Fibroblast of skin of back (primary cell): Measurements from ENCODE around the gene DISC1.
A peak's percentile ranks its signal among the peaks of the same experiment; 100 is the strongest.

ENCODE experiments used
- DNase-seq: peaks from one replicate; pipeline ENCODE4 v3.0.0-alpha.2; 2013

Gene DISC1

DNA sequence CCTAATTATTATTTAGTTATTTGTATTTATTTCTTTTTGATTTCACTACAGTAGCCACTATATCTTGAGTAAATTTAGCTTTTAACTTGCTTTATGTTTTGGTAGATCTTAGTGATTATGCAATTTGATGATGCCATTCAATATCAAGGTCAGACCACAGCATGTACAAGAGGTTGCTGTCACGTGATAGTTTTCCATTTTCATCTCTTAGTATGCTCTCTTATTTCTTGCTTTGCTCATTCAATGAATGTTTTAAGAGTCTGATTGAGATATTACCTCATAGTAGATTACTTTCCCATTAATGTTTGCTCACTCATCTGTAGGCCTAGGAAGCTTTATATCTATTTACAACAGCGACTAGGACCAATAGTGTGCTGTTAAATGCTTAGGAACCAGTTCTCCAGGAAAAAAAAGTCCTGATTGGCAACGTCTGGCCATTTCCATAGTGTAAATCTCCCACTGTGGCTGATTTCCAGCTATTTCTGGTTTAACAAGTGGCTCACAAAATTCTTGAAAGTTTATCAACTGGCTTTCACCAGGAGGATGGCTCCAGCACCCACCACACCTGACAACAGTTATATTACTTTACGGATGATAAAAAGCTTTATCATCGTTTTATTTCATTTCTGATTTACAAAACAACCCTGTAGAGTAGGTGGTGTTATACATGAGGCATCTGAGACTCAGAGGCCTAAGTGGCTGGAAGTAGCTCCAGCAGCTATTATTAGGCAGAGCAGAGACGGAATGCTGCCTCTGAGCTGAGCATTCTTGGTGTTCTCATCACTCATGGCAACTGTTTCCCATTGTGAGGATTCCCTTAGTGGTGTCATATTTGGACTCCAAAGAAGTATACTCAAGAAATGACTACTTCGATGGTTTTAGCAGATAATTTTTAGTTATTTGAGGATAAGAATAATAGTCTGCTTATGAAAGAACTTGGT, 235.2 kb downstream of the DISC1 start:
- peak; percentile 74 for DNase-seq

DNA sequence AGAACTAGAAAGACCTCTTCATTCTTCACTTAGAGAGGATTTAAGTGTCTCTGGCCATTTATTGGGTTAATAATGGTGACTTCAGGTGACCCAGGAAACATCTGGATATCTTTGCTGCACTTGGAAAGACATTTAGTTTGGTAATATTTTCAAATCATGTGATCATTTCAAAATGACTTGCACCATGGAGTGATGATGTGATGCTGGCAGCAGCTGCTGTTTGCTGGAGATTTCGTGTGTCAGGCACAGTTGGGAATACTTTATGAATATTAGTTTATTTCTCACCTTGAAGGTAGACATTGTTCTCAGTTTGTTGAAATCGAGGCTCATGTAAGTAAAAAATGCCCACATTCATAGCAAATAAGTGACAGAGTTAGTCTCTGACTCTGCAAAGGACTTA, 236.0 kb downstream of the DISC1 start:
- DNase-seq = no peak

DNA sequence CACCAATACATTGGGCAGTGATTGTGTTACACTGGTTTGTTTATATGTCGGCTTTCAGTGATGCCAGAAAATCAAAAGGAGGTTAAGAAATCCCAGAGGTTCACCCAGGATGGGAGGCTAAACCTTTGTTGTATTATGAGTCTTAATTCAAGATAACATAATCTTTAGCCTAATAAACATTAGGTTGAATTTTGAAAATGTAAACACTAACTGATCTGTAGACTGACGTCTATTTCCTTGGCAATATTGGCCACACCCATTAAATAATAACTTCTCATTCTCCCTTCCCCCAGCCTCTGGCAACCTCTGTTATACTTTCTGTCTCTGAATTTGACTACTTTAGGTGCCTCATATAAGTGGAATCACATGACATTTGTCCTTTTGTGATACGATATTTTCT, 238.7 kb downstream of the DISC1 start:
- DNase-seq = no peak

DNA sequence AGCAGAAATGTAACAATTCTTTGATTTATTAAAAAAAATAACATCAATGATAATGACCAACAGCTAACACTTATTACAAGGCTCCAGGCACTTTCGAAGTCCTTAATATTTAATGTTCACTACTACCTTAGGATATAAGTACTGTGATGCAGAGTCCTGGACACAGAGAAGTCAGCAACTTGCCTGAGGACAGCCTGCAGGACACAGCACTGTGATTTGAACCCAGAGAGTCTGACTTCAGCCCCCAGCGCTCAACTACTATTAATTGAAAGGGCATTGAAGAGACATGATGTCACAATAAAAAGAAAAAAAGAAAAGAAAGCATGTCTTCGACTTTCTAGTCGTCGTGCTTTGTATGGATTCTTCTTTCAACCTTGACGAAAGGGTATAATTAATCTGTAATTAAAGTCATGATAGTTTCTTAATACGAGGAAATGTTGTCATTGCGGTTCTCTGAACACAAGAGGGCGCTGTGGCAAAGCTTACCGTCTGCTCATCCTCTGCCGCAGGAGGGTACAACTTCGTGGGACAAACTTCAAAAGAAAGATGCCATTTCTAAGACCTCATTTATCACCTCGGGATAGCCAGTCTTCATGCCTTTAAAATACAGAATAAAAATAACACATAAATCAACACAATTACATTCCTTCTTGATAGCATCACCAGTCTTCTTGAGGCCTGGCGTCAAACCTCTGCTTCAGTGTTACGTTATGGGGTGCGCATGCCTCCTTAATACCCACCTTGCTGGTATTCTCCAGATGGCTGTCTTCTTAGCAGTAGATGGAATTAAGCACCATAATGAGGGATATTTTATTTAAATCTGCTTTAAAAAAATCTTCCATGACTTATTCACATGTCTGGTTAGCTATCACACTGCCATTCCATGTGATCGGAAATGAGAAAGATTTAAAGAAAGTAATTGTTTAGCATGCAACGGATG, 240.1 kb downstream of the DISC1 start:
- DNase-seq = peak; percentile 78

GRCh38 chr1:231867607-231868006, 241.0 kb downstream of the DISC1 start:
- no peak for DNase-seq

DNA sequence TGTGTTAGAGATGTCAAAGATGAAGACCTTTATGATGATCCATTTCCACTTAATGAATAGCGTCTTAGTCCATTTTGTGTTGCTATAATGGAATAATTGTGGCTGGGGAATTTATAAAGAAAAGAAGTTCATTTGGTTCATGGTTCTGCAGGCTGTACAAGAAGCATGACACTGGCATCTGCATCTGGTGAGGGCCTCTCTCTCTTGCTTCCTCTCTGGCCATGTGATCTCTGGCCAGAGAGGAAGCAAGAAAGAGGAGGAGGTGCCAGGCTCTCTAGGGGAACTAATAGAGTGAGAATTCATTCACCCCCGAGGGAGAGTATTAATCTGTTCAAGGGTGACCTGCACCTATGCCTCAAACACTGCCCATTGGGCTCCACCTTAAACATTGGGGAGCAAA, 242.8 kb downstream of the DISC1 start:
- DNase-seq = no peak

DNA sequence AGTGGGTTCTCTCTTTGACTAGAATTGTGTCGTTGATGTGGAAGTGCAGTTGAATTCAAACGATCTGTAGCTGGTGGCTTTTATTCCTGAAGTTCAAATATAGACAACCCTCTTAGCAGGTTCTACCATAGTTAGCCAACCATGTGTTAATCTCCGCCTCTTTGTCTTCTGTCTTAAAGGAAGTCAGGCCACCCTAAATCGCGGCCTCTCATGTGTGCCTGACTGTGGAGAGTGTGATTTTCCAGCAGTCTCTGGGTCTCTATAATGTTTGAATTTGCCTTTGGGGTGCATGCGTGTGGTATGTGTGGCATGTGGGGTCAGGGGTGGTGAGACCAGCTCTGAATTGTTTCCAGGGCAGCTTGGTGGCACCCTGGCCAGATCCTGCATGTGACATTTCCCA, 244.9 kb downstream of the DISC1 start:
- DNase-seq = no peak

GRCh38 chr1:231871878-231872277, 245.3 kb downstream of the DISC1 start:
- DNase-seq = no peak

DNA sequence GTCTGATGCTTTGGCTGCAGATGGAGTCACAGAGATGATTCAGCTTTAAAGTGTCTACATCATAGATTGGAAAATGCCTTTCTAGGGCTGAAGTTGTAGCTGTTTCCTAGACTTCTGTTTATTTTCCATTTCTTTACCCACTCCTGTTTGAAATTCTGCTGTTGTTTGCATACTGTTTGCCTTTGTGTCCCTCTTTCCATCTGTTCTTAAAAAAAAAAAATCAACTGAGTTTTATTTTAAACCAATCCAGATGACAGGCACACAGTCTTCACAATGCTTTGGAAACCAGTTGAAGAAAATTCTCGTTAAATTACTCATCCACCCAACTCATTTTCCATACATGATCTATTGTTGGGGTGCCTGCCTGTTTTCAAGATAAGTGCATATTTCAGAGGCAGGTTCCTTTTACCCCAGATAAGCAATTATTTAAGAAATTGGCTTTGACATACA, 245.9 kb downstream of the DISC1 start:
- DNase-seq = peak; percentile 74

DNA sequence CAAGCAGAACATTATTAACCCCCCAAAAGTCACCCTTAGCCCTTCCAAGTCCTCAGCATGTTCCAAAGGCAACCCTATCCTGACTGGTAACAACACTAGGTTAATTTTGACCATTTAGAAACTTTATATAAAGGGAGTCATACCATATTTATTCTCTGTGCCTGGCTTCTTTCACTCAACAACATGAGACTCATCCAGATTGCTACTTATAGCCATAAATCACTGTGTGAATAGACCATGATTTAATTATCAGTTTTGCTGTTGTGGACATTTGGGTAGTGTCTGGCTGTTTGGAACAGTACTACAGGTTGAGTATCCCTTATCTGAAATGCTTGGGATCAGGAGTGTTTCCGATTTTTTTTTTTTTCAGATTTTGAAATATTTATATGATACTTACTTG, 252.1 kb downstream of the DISC1 start:
- no peak for DNase-seq

- no peak for DNase-seq
Observed at GRCh38 chr1:231879296-231879695, 252.7 kb downstream of the DISC1 start.

DNA sequence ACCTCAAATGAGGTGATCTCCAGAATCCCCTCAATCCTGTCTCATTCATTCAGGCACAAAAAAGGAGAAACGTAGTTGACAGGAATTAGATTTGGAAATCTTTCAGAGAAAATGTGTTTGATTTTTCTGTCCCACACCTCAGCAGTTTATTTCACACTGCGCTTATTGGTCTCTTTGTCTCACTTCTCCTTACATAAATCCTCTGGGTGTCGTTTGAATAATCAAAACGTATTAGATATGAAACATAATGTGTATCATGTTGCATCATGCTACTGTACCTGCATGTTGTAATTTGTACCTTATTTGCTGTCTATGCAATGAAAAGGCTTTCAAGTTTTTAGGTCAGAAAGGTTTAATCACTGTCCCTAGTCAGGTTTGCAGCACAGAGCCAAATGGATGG, 255.7 kb downstream of the DISC1 start:
- no peak for DNase-seq

DNA sequence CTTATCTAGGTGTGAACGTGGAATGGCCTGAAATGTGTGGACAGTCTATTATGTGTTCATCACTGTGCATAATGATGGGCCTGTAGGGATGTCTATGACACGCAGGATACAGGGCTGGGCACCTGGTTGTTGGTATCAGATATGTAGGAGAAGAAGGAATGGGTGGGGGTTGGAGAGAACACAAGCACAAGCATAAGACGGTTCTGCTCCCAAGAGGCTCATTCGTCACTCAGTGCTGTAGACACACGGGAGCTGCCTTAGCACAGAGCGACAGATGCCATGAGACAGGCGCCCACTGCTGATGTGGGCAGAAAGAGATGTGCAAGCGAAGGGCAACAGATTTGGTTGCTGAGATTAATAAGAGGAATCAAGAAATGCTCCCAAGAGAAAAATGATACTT, 256.2 kb downstream of the DISC1 start:
- no peak for DNase-seq

DNA sequence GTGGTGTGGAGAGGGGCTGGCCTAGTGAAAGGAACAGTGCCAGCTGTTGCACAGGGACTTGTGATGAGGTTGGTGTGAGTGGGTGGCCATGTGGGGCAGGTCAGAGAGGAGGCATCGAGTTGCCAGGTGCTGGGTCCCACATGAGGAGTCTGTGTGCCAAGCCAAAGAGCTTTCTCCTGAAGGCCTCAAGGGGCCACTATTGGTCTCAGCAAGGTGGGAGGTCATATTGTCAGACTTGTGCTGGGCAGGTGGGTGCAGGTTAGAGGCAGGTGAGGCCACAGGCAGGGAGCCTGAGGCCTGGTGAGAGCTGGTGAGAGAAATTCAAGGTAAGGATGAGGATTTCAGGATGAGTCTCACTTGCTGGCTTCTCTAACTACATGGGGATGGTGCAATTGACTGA, 256.8 kb downstream of the DISC1 start:
- DNase-seq = no peak

DNA sequence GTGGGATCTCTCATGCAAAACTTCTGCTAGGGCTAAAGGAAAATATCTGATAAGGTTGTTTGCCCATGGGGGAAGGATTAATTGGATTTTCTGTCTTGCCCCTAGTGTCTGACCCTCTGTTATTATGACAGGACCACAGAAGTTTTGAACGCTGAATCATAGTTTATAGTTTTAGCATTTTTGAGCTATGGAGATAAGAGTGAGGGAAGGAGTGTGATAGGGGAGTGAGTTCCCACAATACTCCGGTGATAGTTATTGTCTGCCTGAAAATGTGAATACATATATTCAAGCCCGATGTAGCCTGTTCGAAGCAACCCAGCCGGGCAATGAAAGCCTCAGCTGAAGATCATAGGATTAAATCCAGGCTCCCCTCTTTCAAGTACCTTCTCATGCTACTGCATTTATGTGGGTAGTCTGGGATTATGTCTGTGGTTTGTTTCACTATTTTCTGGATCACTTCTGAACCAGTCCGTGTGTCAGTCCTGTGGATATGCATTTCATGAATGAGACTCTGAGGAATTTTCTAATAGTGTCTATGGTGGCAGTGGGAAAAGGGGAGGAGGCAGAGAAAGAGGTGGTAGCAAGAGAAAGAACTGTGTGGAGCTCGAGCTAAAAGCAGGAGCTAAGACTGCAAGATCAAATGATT, 258.7 kb downstream of the DISC1 start:
- peak; percentile 80 for DNase-seq

GRCh38 chr1:231887166-231887565, 260.6 kb downstream of the DISC1 start:
- DNase-seq = no peak

DNA sequence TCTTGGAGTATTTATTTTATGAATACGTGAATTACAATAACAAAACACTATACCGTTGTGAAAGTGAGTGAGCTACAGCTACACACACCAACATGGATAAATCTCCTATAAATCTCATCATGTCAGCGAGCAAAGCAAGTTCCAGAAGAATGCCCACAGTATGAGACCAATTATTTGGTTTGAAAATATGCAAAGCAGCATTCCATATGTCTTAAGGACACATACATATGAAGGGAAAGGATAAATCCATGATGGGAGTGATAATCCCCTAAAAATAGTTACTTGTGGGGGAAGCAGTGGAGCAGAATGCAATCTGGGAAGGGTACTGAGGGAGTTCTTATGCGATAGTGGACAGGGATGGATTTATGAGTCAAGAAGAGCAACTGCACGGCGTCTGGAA, 261.3 kb downstream of the DISC1 start:
- peak; percentile 71 for DNase-seq

DNA sequence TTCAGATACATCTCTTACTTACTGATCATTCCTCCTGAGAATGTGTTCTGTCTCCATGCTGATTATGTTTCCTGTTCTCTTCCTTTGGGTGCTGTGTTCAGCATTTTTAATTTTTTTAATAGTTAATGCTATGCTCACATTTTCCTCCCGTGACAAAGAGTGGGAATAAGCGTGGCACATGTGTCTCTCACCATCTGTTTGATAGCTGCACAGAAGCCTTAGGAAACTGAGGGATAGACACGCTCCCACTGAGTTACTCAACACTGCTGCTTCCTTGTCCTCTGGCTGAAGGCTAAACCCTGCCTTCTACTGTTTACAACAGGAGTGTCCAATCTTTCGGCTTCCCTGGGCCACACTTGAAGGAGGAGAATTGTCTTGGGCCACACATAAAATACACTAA, 264.2 kb downstream of the DISC1 start:
- no peak for DNase-seq

DNA sequence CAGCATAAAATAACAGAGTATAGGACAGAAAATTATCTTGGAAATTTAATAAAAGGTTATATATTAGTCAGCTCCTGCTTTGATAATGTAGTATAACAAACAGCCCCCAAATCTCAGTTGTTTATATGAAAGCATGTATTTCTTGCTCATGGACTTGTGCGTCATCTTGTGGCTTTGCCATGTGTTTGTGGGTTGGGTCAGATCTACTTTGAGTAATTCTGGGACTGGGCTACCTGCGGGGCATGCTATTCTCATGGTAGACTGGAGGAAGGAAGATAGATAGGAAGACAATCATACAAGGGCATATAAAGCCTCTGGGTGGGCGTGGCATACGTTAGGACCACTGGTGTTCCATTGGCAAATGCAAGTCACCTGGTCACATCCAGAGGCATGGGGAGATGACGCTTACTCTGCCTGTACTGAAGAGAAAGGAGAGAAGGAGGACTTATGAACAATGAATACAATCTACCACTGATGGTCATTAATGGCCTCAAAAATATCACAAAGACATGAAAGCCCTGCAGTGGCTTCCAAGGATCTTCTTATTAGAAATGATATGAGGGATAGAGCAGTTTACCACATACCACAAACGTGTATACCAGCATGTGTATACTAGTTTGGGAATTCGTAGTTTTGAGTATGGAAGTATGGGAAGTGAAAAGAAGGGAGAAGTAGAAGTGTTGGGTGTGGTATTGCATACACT, 267.0 kb downstream of the DISC1 start:
- DNase-seq = no peak

DNA sequence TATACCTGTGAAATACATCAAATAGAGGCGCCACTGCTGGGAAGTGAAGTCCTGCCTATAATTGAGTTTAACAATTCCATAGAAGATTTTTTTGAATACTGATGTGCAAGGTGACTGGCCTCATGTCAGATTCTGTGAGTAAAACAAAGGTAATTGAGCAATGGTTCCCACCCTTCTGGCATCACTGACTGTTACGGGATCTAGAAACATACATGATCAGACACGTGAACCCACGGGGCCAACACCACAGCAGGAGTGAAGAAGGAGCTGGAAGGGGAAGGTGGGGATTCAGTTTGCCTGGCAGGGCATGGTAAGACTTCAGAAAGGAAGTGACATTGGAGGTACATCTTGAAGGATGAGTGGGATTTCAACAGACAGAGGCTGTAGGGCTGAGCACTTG, 270.2 kb downstream of the DISC1 start:
- DNase-seq = no peak

DNA sequence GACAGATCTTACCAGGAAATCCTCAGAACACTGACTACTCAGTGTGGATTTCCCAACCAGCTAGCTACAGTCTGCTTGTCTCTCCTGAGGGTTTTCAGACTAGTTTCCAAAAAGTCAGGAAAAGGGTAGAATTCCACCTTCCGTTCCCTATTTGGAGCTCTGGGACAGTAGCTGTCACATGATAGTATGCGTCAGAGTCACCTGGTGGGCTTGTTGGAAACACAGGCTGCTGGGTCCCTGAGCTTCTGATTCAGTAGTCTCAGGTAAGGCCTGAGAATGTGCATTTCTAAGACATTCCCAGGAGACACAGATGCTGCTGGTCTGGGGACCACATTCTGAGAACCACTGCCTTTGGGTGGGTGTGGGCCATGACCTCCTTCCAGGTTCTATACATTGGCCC, 272.5 kb downstream of the DISC1 start:
- no peak for DNase-seq

GRCh38 chr1:231899713-231900435, 273.3 kb downstream of the DISC1 start:
- DNase-seq = no peak
